Central memory CD4-positive, alpha-beta T cell (primary cell): ENCODE measurements around the gene RAG2.
A peak's percentile ranks its signal among the peaks of the same experiment; 100 is the strongest.
"Not testable (repeated sequence)": the region's sequence is repeated elsewhere in the genome, so short reads cannot be mapped to it uniquely, and the experiment has no call there.

Experiments used
- DNase-seq: peaks from one replicate; pipeline ENCODE4 v3.0.0; 2022

RAG2 gene

GRCh38 chr11:36596880-36597279 lies 1.2 kb downstream of the RAG2 start:
- DNase-seq = no peak

DNA sequence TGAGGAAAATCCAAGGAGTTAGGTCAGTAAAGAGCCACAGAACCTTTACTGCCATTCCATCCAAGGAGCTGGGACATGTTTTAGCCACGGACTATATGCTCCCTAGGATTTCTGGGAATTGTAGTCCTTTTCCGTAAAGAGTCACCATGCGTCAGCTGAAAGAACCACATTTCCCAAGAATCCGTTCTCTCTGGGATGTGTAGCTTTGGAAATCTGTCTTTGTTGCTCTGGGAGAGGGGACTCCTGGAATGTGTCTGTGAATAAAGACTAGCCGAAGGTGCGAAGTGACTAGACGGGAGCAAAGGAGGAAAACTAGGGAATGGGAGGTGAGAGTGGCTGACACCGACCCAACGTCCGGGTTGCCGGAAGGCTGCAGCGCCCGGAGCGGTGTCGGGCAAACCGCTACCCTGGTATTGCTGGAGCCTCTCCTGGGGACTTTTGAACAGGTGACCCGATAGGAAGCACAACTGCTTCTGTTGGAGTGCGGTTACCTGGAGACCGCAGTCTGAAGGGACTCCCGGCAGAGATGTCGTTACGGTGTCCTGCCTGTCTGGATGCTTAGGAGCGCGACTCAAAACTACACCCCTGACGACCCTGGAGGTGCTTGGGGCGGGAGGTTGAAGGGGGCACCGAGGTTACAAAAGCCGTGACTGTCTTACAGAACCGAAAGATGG lies 3.6 kb downstream of the RAG2 start, which contains the start of gene IFTAP:
TSS of gene IFTAP (plus strand) at position 187 of the 674 bp plus-strand sequence. CDS start 15,602 bp downstream, outside the sequence.
- DNase-seq = peak; percentile 12

- DNase-seq = no peak
Measured at GRCh38 chr11:36591433-36591832, 6.6 kb downstream of the RAG2 start.

- no peak for DNase-seq
Measured at GRCh38 chr11:36590513-36590912, 7.5 kb downstream of the RAG2 start.

- DNase-seq = no peak
Measured at GRCh38 chr11:36588099-36588498, 9.9 kb downstream of the RAG2 start.

DNA sequence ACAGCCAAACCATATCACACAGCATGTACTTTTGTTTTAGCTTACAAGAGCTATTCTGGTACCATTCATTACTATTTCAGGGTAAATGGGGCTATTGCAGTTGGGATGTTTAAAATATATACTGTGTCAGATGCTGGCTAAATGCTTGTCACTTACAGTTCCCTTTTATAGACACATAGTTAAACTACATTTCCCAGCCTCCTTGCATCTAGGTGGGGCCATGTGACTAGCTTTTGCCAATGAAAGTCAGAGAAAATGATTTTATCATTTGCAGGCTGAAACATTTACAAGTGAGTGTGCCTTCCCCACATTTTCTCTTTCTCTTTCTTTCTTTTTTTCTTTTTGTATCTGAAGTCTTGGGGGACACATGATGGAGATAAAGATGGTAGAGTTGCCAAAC lies 11.5 kb downstream of the RAG2 start:
- DNase-seq = no peak

- DNase-seq = no peak
Measured at GRCh38 chr11:36583667-36584066, 14.4 kb downstream of the RAG2 start.

DNA sequence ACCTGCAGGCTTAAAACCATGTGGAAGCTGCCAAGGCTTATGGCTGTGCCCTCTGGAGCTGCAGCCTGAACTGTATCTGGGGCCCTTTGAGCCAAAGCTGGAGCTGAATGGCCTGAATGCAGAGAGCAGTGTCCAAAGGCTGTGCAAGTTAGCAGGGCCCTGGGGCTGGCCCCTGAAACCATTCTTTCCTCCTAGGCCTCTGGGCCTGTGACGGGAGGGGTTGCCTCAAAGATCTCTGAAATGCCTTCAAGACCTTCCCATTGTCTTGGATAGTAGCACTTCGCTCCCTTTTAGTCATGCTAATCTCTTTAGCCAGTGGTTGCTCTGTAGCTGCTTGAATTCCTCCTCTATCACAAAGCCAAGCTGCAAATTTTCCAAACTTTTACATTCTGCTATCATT lies 16.5 kb downstream of the RAG2 start:
- DNase-seq = no peak

GRCh38 chr11:36578458-36578857 lies 19.6 kb downstream of the RAG2 start:
- no peak for DNase-seq

DNA sequence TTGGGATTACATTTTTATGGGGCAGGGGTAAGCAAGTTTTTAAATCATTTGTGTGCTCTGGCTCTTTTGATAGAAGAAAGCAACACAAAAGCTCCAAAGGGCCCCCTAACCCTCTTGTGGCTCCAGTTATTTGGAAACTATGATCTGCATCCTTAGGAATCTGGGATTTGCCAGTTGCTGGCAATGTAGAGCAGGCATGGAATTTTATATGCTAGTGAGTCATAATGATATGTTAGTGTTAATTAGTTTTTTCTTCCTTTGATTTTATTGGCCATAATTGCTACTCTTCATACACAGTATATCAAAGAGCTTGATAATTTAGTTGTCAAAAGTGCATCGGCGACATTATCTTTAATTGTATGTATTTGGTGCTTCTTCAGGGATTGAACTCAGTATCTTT lies 20.2 kb downstream of the RAG2 start:
- DNase-seq = no peak

GRCh38 chr11:36577373-36577772 lies 20.7 kb downstream of the RAG2 start:
- no peak for DNase-seq

GRCh38 chr11:36574486-36574885 lies 23.6 kb downstream of the RAG2 start:
- DNase-seq = no peak

DNA sequence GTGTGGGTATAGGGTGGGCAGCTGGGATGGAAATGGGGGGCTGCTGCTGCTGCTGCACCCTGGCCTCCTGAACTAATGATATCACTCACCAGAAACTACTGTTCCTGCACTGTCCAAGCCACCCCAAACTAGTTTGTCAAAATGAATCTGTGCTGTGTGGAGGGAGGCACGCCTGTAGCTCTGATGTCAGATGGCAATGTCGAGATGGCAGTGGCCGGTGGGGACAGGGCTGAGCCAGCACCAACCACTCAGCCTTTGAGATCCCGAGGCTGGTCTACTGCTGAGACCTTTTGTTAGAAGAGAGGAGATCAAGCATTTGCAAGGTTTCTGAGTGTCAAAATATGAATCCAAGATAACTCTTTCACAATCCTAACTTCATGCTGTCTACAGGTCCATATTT lies 28.9 kb downstream of the RAG2 start:
- DNase-seq = no peak

DNA sequence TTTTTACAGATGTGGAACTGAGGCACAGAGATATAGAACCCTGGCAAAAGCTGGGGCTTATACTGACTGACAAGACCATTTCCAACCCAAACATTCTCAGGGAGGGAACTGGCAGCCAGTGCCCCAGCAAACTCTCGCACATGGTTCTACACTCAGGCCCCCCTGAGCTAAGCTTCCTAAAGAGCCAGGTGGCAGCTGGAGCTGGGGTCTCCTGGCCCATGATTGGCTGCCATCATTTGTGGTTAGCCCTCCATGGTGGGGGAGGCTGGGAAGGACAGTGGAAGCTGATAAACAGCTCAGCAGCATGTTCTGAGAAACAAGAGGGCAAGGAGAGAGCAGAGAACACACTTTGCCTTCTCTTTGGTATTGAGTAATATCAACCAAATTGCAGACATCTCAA lies 30.3 kb downstream of the RAG2 start, which contains the start of gene RAG1:
TSS of gene RAG1 (plus strand) at position 314 of the 400 bp plus-strand sequence. CDS start 5,298 bp downstream, outside the sequence.
- no peak for DNase-seq

DNA sequence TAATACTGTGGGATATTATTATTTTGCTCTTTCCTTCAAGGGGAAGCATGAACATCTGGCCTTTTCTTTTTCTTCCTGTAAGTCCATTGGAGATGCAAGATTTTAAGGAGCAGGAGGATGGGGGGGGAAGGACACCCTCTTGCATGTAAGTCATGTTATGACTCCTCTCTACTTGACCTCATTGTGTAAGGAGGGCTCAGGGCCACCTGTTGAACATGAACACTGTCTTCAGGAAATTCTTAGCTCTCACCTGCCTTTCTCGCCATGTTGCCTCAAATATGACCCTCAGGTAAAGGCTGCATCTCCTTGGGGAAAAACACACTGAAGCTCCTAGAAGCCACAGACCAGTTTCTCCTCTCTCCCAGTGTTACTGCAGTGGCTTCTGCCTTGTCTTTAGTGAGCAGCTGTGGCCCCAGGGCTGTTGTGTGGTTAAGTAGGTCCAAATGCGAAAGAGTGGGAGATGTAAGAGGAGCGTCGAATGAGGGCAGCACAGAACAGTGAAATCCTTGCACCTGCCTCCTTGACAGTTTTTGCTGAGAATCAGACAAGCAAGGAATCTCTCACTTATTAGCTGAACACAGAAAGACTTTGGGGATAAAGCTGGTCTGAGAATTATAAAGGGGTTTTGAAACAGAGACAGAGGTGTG lies 31.5 kb downstream of the RAG2 start:
- no peak for DNase-seq

- DNase-seq = no peak
Measured at GRCh38 chr11:36565031-36565610, 32.9 kb downstream of the RAG2 start.

- peak; percentile 24 for DNase-seq
Measured at GRCh38 chr11:36564376-36565030, 33.5 kb downstream of the RAG2 start.

DNA sequence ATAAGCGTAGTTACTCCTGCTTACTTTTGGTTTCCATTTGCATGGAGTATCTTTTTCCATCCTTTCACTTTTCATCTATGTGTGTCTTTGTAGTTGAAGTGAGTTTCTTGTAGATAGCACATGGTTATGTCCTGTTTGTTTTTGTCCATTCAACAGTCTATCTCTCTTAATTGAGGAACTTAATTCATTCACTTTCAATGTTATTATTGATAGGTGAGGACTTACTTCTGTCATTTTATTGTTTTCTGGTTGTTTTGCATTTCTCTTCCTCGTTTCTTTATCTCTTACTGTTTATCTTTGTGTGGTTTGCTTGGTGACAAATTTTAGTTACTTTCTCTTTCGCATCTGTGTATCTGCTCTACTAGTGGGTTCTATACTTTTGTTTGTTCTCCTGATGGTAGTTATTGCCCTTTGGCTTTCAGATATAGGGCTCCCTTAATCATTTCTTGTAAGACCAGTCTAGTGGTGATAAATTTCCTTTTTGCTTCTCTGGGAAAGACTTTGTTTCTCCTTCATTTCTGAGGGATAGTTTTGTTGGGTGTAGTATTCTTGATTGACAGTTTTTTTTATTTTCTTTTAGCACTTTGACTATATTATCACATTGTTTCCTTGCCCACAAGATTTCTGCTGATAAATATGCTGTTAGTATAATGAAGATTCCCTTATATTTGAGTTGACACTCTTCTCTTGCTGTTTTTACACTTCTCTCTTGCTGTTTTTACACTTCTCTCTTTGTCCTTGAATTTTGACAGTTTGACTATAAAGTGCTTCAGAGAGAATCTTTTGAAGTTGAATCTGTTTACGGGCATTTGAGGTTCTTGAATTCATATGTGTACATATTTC lies 39.2 kb downstream of the RAG2 start:
- DNase-seq = peak; percentile 24

GRCh38 chr11:36557991-36558390 lies 40.0 kb downstream of the RAG2 start:
- no peak for DNase-seq

DNA sequence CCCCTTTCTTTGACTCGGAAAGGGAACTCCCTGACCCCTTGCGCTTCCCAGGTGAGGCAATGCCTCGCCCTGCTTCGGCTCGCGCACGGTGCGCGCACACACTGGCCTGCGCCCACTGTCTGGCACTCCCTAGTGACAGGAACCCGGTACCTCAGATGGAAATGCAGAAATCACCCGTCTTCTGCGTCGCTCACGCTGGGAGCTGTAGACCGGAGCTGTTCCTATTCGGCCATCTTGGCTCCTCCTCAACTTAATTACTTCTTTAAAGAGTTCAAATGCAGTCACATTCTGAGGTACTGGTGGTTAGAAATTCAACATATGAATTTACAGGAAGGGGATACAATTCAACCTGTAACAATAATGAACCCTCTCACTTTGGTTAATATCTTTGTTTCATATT lies 40.6 kb downstream of the RAG2 start:
- not testable (repeated sequence) for DNase-seq

DNA sequence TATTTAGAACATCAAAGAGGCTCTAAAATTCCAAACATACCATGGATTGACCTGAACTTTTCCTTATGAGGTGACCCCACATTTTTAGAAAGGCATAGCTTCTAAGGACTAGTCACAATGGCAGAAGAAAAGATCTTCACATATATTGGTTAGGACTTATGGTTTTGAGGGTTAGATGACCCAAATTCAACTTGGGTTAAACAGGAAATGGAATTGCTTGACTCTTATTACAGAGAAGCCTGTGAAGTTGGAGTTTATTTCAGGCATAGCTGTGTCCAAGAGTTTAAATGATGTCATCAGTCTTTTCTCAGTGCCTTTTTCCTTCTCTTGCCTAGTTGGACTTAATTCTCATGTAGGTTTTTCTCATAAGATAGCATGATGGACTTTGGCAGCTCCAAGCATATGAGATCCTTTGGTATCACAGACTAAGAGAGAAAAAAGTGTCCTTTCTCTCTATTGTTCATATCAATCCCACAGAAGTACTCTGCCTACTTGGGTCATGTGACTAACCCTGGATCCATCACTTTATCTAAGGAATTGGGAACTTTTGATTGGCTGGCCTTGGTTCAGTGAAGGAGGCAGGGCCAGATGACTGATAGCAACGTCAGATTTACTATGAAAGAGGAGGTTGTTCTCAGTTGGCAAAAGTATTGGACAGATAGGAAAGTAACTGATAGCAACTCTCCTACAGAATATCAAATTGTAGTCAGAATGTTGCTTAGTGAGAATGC lies 47.5 kb downstream of the RAG2 start:
- DNase-seq = no peak
